Measurements from ENCODE around the gene ARHGEF5. TPM values are rescaled to one million over a fixed set of nuclear protein-coding genes. Genes with fewer than 3 reads are reported as not detected.
"Not testable (repeated sequence)": the region's sequence is repeated elsewhere in the genome, so short reads cannot be mapped to it uniquely, and the experiment has no call there.

Gene ARHGEF5
- total RNA-seq, 1 donor from 2014 or later = 0.89 TPM

- no peak for DNase-seq (ENCODE audit: low spot score)
- intact Hi-C loops (cut with DNase I) = no loop called here
Observed at GRCh38 chr7:144415858-144416257, 60.7 kb downstream of the ARHGEF5 start.

GRCh38 chr7:144416341-144416740 lies 61.1 kb downstream of the ARHGEF5 start:
- no peak for DNase-seq (ENCODE audit: low spot score)
- intact Hi-C loops (cut with DNase I) = no loop called here

- intact Hi-C loops (cut with DNase I); DNase-seq (ENCODE audit: low spot score): not testable (repeated sequence)
Observed at GRCh38 chr7:144418931-144419330, 63.7 kb downstream of the ARHGEF5 start.

GRCh38 chr7:144427539-144427938 lies 72.3 kb downstream of the ARHGEF5 start:
- intact Hi-C loops (cut with DNase I); DNase-seq (ENCODE audit: low spot score): not testable (repeated sequence)

- intact Hi-C loops (cut with DNase I) = no loop called here
Observed at GRCh38 chr7:144428431-144428830, 73.2 kb downstream of the ARHGEF5 start.

More at GRCh38 chr7:144428431-144428830, 73.2 kb downstream of the ARHGEF5 start:
- no peak for DNase-seq (ENCODE audit: low spot score)

Other genes starting within 250 kb of the ARHGEF5 start
- not detected for gene OR2A2, start 245.8 kb upstream of the ARHGEF5 start, total RNA-seq
- not detected for gene OR2A14, start 232.2 kb upstream of the ARHGEF5 start, total RNA-seq
- gene CTAGE4, start 171.9 kb upstream of the ARHGEF5 start, total RNA-seq = 0.24 TPM
- gene ARHGEF35, start 159.6 kb upstream of the ARHGEF5 start, total RNA-seq = 0.57 TPM
- gene OR2A42, start 115.8 kb upstream of the ARHGEF5 start, total RNA-seq = not detected
- not detected for gene OR2A7, start 90.6 kb upstream of the ARHGEF5 start, total RNA-seq
- not detected for gene CTAGE8, start 86.1 kb upstream of the ARHGEF5 start, total RNA-seq
- gene OR2A1, start 43.0 kb upstream of the ARHGEF5 start, total RNA-seq = 0.19 TPM
- not detected for gene NOBOX, start 48.3 kb downstream of the ARHGEF5 start, total RNA-seq